ENCODE results near the gene ADAM15. TPM values are rescaled to one million over a fixed set of nuclear protein-coding genes. Genes with fewer than 3 reads are reported as not detected.

ADAM15 gene
- total RNA-seq, 1 donor from 2014 or later = 186 TPM

DNA sequence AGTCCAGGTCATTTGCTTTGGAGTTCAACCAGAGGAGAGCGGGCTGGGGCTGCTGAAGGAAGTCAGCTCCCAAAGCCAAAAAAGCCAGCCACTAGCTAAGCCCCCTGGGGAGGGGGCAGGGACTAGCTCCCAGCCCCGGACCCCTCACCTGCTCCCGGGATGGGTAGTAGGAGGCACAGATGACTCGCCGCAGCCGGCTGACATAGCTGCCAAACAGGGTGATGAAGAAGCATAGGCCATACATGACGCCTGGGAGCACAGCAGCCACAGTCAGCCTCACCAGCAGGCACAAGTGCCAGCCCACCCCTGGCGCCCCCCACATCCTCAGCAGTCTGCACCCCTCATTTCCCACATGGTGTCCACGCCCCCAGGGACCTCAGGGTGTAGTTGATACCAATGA lies 25.0 kb upstream of the ADAM15 start:
- TF ChIP-seq, protein P1, sequence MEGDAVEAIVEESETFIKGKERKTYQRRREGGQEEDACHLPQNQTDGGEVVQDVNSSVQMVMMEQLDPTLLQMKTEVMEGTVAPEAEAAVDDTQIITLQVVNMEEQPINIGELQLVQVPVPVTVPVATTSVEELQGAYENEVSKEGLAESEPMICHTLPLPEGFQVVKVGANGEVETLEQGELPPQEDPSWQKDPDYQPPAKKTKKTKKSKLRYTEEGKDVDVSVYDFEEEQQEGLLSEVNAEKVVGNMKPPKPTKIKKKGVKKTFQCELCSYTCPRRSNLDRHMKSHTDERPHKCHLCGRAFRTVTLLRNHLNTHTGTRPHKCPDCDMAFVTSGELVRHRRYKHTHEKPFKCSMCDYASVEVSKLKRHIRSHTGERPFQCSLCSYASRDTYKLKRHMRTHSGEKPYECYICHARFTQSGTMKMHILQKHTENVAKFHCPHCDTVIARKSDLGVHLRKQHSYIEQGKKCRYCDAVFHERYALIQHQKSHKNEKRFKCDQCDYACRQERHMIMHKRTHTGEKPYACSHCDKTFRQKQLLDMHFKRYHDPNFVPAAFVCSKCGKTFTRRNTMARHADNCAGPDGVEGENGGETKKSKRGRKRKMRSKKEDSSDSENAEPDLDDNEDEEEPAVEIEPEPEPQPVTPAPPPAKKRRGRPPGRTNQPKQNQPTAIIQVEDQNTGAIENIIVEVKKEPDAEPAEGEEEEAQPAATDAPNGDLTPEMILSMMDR (IDR thresholded peaks at IDR 0.05; ENCODE audit: insufficient read depth, low read length, poor library complexity, severe bottlenecking) = no peak
- no peak for DNase-seq (ENCODE audit: low read depth)
- Histone ChIP-seq H3K4me3 (ENCODE audit: low read depth, low read length) (no peak overlapping the region), H3K36me3 (ENCODE audit: control insufficient read depth, insufficient read depth, low read length) (no peaks in the 10 kb centered on the region), H3K27me3 (ENCODE audit: control insufficient read depth, insufficient read depth, low read length) (no peaks in the 10 kb centered on the region)

DNA sequence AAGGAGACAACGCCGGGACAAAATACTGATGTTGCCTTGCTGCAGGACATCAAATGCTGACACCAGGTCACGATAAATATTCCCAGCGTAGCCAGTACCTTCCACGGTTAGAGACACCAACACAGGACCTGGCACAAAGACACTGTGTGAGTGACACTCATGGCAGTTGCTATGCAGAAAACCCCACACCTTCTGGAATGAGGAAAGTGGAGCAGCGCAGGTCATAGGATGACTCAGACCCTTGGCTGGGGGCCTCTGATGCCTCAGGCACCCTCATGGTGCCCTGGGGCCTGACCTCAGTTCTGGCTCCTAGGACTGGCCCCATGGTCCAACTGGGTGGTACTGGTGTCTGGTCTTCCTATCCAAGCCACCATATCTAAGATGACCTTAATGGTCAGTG lies 24.5 kb upstream of the ADAM15 start:
- H3K27me3 ChIP-seq (ENCODE audit: control insufficient read depth, insufficient read depth, low read length) = no peaks in the 10 kb centered on the region
- no peaks in the 10 kb centered on the region for H3K36me3 ChIP-seq (ENCODE audit: control insufficient read depth, insufficient read depth, low read length)
- no peak for DNase-seq (ENCODE audit: low read depth)
- TF ChIP-seq, protein P1 (IDR thresholded peaks at IDR 0.05; ENCODE audit: insufficient read depth, low read length, poor library complexity, severe bottlenecking) = no peak
- H3K4me3 ChIP-seq (ENCODE audit: low read depth, low read length) = no peak overlapping the region

DNA sequence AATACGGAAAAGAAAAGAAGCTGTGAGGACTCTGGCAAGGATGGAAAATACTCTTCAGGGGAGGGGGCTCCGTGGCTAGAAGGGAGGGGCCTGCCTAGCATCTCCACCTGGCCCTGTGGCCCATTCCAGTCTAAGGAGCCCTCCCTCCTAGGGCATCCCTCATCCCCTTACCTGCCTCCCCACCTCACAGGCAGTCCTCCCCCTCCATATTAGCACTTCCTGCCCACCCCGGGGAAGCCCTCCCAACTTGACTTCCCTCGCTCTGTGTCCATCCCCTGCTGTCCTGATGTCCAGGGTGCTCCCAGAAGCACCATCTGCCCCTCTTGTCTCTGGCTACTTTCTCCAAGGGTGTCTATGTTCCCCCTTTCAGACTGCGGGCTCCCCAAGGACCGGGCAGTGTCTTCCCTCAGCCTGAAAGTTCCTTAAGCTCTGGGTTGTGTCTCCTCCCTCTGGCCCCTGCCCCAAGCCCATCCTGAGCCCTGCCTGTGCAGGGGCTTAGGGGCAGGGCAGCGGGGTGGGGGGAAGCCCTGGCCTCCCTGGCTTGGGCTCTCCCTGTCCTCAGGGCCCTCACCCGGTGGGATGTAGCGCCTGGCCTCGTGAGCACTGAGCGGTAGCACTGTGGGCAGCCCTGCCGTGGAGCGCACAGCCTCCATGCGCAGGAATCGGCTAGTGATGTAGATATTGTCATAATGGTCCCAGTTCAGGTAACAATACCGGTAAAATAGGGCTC lies 21.4 kb upstream of the ADAM15 start:
- Histone ChIP-seq H3K27me3 (ENCODE audit: control insufficient read depth, insufficient read depth, low read length) (no peaks in the 10 kb centered on the region), H3K4me3 (ENCODE audit: low read depth, low read length) (no peak overlapping the region), H3K36me3 (ENCODE audit: control insufficient read depth, insufficient read depth, low read length) (no peaks in the 10 kb centered on the region)
- no peak for DNase-seq (ENCODE audit: low read depth)
- TF ChIP-seq, protein P1 (IDR thresholded peaks at IDR 0.05; ENCODE audit: insufficient read depth, low read length, poor library complexity, severe bottlenecking) = no peak

DNA sequence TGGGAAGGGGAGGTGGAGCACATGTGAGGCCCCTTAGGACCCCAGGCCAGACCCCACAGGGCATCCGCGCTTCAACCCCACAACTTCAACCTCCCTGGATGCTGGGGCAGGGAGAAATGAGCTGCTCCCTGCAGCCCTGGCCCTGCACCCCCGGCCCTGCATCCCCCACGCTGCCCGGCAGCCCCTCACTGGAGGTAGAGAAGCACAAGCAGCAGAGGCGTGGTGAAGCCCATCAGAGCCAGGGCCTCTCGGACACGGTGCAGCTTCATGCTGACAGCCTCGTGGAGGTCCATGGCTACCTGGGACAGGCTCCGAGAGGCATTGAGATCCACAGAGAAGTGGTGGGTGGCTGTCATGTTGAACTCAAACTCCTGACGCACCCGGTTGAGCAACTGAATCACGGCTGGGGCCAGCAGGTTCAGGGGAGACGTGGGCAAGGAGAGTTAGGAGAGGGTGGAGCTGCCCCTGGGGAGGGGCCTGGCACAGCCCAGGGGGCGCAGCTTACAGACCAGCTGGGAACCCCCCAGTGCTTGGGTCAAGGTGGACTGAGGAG lies 20.8 kb upstream of the ADAM15 start:
- H3K4me3 ChIP-seq (ENCODE audit: low read depth, low read length) = no peak overlapping the region
- DNase-seq (ENCODE audit: low read depth) = no peak
- H3K27me3 ChIP-seq (ENCODE audit: control insufficient read depth, insufficient read depth, low read length) = no peaks in the 10 kb centered on the region
- H3K36me3 ChIP-seq (ENCODE audit: control insufficient read depth, insufficient read depth, low read length) = no peaks in the 10 kb centered on the region
- TF ChIP-seq, protein P1 (IDR thresholded peaks at IDR 0.05; ENCODE audit: insufficient read depth, low read length, poor library complexity, severe bottlenecking) = no peak

DNA sequence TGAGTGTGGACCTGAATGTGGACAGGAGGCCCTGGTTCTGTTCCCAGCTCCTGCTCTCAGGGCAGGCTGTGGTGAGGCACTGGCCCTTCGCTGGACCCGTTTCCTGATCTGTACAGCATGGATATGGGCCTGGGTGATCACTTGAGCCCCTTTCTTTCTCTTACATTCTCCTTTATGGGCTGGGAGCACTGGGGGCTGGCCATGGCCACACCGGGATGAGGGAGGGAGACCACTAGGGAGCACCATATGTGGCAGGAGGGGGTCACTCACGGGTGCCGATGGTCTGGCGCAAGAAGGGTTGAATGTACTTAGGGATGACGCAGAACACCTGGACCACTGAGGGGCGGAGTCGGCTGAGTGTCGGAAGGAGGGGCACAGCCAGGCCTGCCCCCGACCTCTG lies 20.2 kb upstream of the ADAM15 start:
- TF ChIP-seq, protein P1 (IDR thresholded peaks at IDR 0.05; ENCODE audit: insufficient read depth, low read length, poor library complexity, severe bottlenecking) = no peak
- H3K4me3 ChIP-seq (ENCODE audit: low read depth, low read length) = no peak overlapping the region
- H3K27me3 ChIP-seq (ENCODE audit: control insufficient read depth, insufficient read depth, low read length) = no peaks in the 10 kb centered on the region
- no peaks in the 10 kb centered on the region for H3K36me3 ChIP-seq (ENCODE audit: control insufficient read depth, insufficient read depth, low read length)
- DNase-seq (ENCODE audit: low read depth) = no peak

DNA sequence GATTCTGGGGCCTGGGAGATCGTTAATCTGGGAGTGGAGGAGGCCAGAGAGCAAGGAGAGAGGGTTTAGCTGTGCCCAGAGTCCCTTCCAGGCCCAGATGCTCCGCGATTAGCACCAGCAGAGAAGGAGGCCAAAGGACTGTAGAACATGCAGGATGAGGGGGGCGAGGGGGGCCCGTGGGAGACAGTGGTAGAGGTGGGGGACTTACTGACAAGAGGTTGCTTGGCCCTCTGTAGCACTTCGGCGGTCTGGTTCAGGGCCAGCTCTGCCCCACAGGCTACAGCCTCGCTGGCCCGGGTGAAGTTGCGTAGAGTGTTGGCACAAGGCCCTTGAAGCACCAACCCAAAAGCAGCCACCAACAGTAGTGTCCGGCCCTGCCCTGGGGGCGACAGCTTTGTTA lies 18.2 kb upstream of the ADAM15 start:
- TF ChIP-seq, protein P1 (IDR thresholded peaks at IDR 0.05; ENCODE audit: insufficient read depth, low read length, poor library complexity, severe bottlenecking) = no peak
- DNase-seq (ENCODE audit: low read depth) = no peak
- H3K27me3 ChIP-seq (ENCODE audit: control insufficient read depth, insufficient read depth, low read length) = no peaks in the 10 kb centered on the region
- no peak overlapping the region for H3K4me3 ChIP-seq (ENCODE audit: low read depth, low read length)
- no peaks in the 10 kb centered on the region for H3K36me3 ChIP-seq (ENCODE audit: control insufficient read depth, insufficient read depth, low read length)

Data from kidney epithelial cell (primary cell).